Measurements from ENCODE around the gene CA11.

DNA sequence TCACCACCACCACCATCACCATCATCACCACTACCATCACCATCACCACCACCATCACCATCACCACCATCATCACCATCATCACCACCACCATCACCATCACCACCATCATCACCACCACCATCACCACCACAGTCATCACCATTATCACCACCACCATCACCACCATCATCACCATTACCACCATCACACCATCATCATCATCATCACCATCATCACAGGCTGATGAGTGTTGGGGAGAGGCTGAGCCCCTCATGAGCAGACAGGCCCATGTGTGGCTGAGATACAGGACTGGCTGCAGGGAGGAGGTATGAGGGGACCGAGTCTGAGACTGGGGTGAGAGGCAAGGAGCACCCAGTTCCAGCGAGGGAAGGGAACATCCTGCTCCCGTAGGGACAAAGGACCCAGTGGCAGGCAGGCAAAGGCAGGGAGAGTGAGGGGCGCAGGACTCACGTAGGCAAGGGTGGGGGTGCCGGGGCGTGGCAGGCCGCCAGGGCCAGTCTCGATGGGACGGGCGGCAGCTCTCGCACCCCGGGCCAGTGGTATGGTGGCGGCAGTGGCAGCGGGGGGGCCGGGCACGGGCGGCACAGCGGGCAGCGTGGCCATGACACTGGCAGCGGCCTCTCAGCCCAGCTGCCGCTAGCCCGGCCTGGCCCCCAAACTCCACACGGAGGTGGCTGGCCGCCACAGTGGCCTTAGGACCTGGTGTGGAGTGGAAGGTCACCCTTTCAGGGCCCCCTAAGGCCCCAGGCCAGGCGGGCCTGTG lies 24.1 kb upstream of the CA11 start:
- TF ChIP-seq GATA2 (IDR thresholded peaks at IDR 0.05; ENCODE audit: low read depth, low read length), result no peak
- TF ChIP-seq GATA3 (IDR thresholded peaks at IDR 0.05; ENCODE audit: low read depth, low read length), result no peak

Data from SH-SY5Y (cell line).